Muscle layer of duodenum (tissue), 2 donors: ENCODE results near the gene ATP5F1D.

Experiments used
- H3K27ac ChIP-seq: one replicate; pipeline ENCODE4 v1.7.0; 2013; ENCODE audit warnings: mild to moderate bottlenecking, low read length
- H3K27me3 ChIP-seq: one replicate; pipeline ENCODE4 v1.7.0; 2013; ENCODE audit warnings: low read depth, mild to moderate bottlenecking, control low read depth, low read length
- H3K36me3 ChIP-seq, 2 donors: one replicate each; pipeline ENCODE4 v1.7.0; 2013; ENCODE audit warnings: low read length in 2 of 2, control low read depth in 1 of 2, mild to moderate bottlenecking in 1 of 2; ENCODE audit not compliant: insufficient read depth in 2 of 2, control insufficient read depth in 1 of 2
- H3K4me1 ChIP-seq, 2 donors: one replicate each; pipeline ENCODE4 v1.7.0; 2013; ENCODE audit warnings: low read length in 2 of 2, mild to moderate bottlenecking in 2 of 2, control low read depth in 1 of 2, moderate library complexity in 1 of 2; ENCODE audit not compliant: insufficient read depth in 2 of 2, control insufficient read depth in 1 of 2
- H3K4me3 ChIP-seq, 2 donors: one replicate each; pipeline ENCODE4 v1.7.0; 2013; ENCODE audit warnings: low read length in 2 of 2, low read depth in 1 of 2, mild to moderate bottlenecking in 1 of 2
- H3K9me3 ChIP-seq, 2 donors: one replicate each; pipeline ENCODE4 v1.7.0; 2013; ENCODE audit warnings: low read length in 2 of 2, control low read depth in 1 of 2, mild to moderate bottlenecking in 1 of 2; ENCODE audit not compliant: control insufficient read depth in 1 of 2
- donor health status: healthy.

ATP5F1D gene

GRCh38 chr19:1258163-1258492, 16.6 kb downstream of the ATP5F1D start:
- no peaks in the 10 kb centered on the region for H3K27me3 ChIP-seq
- no peaks in the 10 kb centered on the region for H3K9me3 ChIP-seq
- peak overlapping the region; percentile 39 for H3K27ac ChIP-seq
- no peak overlapping the region for H3K4me3 ChIP-seq
- peaks cover 23 to 74% of the 10 kb centered on the region in 2 donors for H3K4me1 ChIP-seq
- H3K36me3 ChIP-seq: peaks cover 23 to 41% of the 10 kb centered on the region in 2 donors

GRCh38 chr19:1258707-1259205, 17.2 kb downstream of the ATP5F1D start:
- Histone ChIP-seq H3K4me1 (peaks cover 23 to 72% of the 10 kb centered on the region in 2 donors), H3K9me3 (no peaks in the 10 kb centered on the region), H3K27ac (peak overlapping the region; percentile 86), H3K36me3 (peaks cover 23 to 37% of the 10 kb centered on the region in 2 donors), H3K4me3 (peak overlapping the region; percentile 21 to 39), H3K27me3 (no peaks in the 10 kb centered on the region)

- Histone ChIP-seq H3K27me3 (no peaks in the 10 kb centered on the region), H3K4me1 (peaks cover 20 to 66% of the 10 kb centered on the region in 2 donors), H3K27ac (peak overlapping the region; percentile 86), H3K36me3 (peaks cover 21 to 31% of the 10 kb centered on the region in 2 donors), H3K4me3 (peak overlapping the region; percentile 21 to 39), H3K9me3 (no peaks in the 10 kb centered on the region)
Observed at GRCh38 chr19:1259206-1259875, 17.8 kb downstream of the ATP5F1D start.

GRCh38 chr19:1259876-1260748, 18.6 kb downstream of the ATP5F1D start:
- Histone ChIP-seq H3K4me1 (peaks cover 17 to 59% of the 10 kb centered on the region in 2 donors), H3K27me3 (no peaks in the 10 kb centered on the region), H3K9me3 (no peaks in the 10 kb centered on the region), H3K36me3 (peaks cover 13 to 25% of the 10 kb centered on the region in 2 donors), H3K4me3 (peak overlapping the region in 1 of 2 donors; percentile 75), H3K27ac (peak overlapping the region; percentile 86)

GRCh38 chr19:1260749-1261537, 19.4 kb downstream of the ATP5F1D start:
- peak overlapping the region; percentile 92 for H3K27ac ChIP-seq
- H3K4me1 ChIP-seq: peaks cover 17 to 58% of the 10 kb centered on the region in 2 donors
- no peaks in the 10 kb centered on the region for H3K27me3 ChIP-seq
- no peaks in the 10 kb centered on the region for H3K9me3 ChIP-seq
- peak overlapping the region; percentile 73 to 75 for H3K4me3 ChIP-seq
- peaks cover 5 to 16% of the 10 kb centered on the region in 2 donors for H3K36me3 ChIP-seq

- H3K4me1 ChIP-seq: peaks cover 17 to 59% of the 10 kb centered on the region in 2 donors
Observed at GRCh38 chr19:1261538-1261797, 19.9 kb downstream of the ATP5F1D start.

GRCh38 chr19:1261798-1262622, 20.5 kb downstream of the ATP5F1D start:
- H3K9me3 ChIP-seq: no peaks in the 10 kb centered on the region
- H3K27me3 ChIP-seq: no peaks in the 10 kb centered on the region
- peak overlapping the region; percentile 73 to 75 for H3K4me3 ChIP-seq

More at GRCh38 chr19:1261538-1261797, 19.9 kb downstream of the ATP5F1D start:
- Histone ChIP-seq H3K36me3 (peaks cover 3 to 13% of the 10 kb centered on the region in 2 donors), H3K9me3 (no peaks in the 10 kb centered on the region), H3K27me3 (no peaks in the 10 kb centered on the region), H3K27ac (peak overlapping the region; percentile 92), H3K4me3 (peak overlapping the region; percentile 73 to 75)

GRCh38 chr19:1262623-1263123, 21.1 kb downstream of the ATP5F1D start:
- Histone ChIP-seq H3K4me1 (peaks cover 21 to 61% of the 10 kb centered on the region in 2 donors), H3K36me3 (peaks cover 0 to 3% of the 10 kb centered on the region in 2 donors), H3K9me3 (no peaks in the 10 kb centered on the region), H3K27ac (peak overlapping the region; percentile 92), H3K4me3 (no peak overlapping the region), H3K27me3 (no peaks in the 10 kb centered on the region)

More at GRCh38 chr19:1261798-1262622, 20.5 kb downstream of the ATP5F1D start:
- Histone ChIP-seq H3K27ac (peak overlapping the region; percentile 92), H3K4me1 (peaks cover 17 to 59% of the 10 kb centered on the region in 2 donors), H3K36me3 (peaks cover 0 to 8% of the 10 kb centered on the region in 2 donors)

- no peak overlapping the region for H3K4me3 ChIP-seq
- no peaks in the 10 kb centered on the region for H3K9me3 ChIP-seq
- H3K27me3 ChIP-seq: no peaks in the 10 kb centered on the region
- peak overlapping the region; percentile 92 for H3K27ac ChIP-seq
- H3K4me1 ChIP-seq: peaks cover 20 to 61% of the 10 kb centered on the region in 2 donors
- H3K36me3 ChIP-seq: no peaks in the 10 kb centered on the region
Observed at GRCh38 chr19:1263188-1263587, 21.6 kb downstream of the ATP5F1D start.
